BJ (cell line): ENCODE data around the gene PPP6R3. TPM values are rescaled to one million over a fixed set of nuclear protein-coding genes. Genes with fewer than 3 reads are reported as not detected.

Experiments
- CTCF ChIA-PET: fragments of 350-600 bp; formaldehyde crosslinking; extraction: SDS; loops from one replicate; lab custom pipeline; 2021; ENCODE audit warnings: antibody characterized with exemption, inconsistent platforms; lab: Yijun Ruan, JAX
- POLR2A ChIA-PET: fragments of 300-600 bp; sonication (Branson Sonifier 250); formaldehyde crosslinking; extraction: SDS; loops from one replicate; lab custom pipeline; 2021; ENCODE audit warnings: antibody characterized with exemption; lab: Charles Lee
- DNase-seq: peaks from one replicate; pipeline ENCODE4 v3.0.0-alpha.2; 2011; ENCODE audit warnings: low read depth
- H3K27me3 ChIP-seq: 2 replicates; pipeline ENCODE4 v1.6.0; 2011; ENCODE audit warnings: low read length; ENCODE audit not compliant: control insufficient read depth, insufficient read depth
- H3K36me3 ChIP-seq: 2 replicates; pipeline ENCODE4 v1.5.1; 2011; ENCODE audit warnings: low read length; ENCODE audit not compliant: control insufficient read depth, insufficient read depth
- H3K4me3 ChIP-seq: 2 replicates; pipeline ENCODE4 v1.5.1; 2011; ENCODE audit warnings: low read depth, mild to moderate bottlenecking, control low read depth, low read length
- polyA plus RNA-seq: library from polyadenylated mRNA; depleted of rRNA; stranded (reverse); fragments of >200 nt; gene quantifications from 2 replicates; pipeline ENCODE4 v1.2.3, GENCODE V29; 2011
- TF ChIP-seq, protein P1 (sequence below): IDR thresholded peaks from 2 replicates; pipeline ENCODE4 v1.5.1; 2011; ENCODE audit warnings: low read depth, mild to moderate bottlenecking, control low read depth, inconsistent platforms, low read length, moderate library complexity; ENCODE audit not compliant: insufficient read depth

PPP6R3 gene
- polyA plus RNA-seq, 1 experiment: 31.6 TPM

GRCh38 chr11:68581901-68582300, 121.3 kb downstream of the PPP6R3 start:
- no peak for DNase-seq
- Histone ChIP-seq H3K4me3 (no peak overlapping the region), H3K27me3 (no peaks in the 10 kb centered on the region), H3K36me3 (peaks cover 10% of the 10 kb centered on the region)
- CTCF ChIA-PET: no interaction called here
- TF ChIP-seq, protein P1, sequence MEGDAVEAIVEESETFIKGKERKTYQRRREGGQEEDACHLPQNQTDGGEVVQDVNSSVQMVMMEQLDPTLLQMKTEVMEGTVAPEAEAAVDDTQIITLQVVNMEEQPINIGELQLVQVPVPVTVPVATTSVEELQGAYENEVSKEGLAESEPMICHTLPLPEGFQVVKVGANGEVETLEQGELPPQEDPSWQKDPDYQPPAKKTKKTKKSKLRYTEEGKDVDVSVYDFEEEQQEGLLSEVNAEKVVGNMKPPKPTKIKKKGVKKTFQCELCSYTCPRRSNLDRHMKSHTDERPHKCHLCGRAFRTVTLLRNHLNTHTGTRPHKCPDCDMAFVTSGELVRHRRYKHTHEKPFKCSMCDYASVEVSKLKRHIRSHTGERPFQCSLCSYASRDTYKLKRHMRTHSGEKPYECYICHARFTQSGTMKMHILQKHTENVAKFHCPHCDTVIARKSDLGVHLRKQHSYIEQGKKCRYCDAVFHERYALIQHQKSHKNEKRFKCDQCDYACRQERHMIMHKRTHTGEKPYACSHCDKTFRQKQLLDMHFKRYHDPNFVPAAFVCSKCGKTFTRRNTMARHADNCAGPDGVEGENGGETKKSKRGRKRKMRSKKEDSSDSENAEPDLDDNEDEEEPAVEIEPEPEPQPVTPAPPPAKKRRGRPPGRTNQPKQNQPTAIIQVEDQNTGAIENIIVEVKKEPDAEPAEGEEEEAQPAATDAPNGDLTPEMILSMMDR: no peak
- POLR2A ChIA-PET: no interaction called here

DNA sequence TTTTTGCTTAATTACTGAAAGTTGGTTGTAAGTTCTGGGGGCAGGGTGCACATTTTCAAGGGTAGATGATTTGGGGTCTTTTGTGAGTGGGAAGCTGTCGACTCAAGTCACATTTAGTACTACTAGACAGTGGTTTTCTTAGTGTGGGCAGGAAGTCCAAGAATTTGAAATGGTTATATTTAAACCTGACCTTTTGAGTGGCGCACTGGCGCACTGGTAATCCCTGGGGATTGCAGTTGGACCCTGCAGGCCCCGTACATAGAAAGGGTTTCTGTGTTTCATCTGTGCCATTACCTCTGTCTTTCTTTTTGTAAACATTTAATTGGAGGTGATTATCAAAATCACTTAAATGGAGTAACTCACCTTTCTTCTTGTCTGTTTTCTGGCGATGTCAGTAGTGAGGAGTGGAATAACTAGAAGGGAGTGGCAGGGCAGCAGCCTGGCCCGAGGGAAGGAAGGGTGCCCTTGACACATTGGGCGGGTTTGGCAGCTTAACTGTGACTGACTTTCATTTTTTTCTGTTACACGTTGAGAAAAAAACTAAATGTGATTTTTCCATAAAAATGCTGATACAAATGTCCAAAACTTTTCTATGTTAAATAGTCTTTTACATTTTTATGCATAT, 122.0 kb downstream of the PPP6R3 start:
- no peaks in the 10 kb centered on the region for H3K27me3 ChIP-seq
- ChIA-PET POLR2A (no interaction called here), CTCF (interaction anchor here (0.6 kb wide), 1 partner anchor 14 kb away, joined by 5 read pairs; no protein-coding TSS in a partner anchor)
- H3K4me3 ChIP-seq: no peak overlapping the region
- TF ChIP-seq, protein P1: no peak
- peaks cover 10% of the 10 kb centered on the region for H3K36me3 ChIP-seq
- no peak for DNase-seq

DNA sequence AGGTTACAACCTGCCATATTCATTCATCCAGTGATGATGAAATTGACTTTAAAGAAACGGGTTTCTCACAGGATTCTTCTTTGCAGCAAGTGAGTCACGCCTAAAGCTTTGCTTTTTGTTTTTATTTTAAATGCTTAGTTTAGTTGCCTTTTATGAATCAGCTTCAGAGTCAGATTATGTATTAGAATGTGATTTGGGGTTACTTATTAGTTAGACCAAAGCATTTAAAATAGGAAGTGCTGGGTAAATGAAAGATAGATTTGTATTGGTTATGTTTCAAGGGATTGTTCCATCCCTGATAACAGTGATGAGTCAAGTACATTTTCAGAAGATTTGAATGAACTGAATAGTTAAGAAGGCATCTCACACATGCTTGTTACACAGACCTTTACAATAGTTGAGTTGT, 122.5 kb downstream of the PPP6R3 start:
- ChIA-PET POLR2A (no interaction called here), CTCF (interaction anchor here (1.0 to 3.8 kb wide), 5 partner anchors 8 to 215 kb away, joined by 3 to 23 read pairs (median 9); no protein-coding TSS in a partner anchor)
- TF ChIP-seq, protein P1: no peak
- Histone ChIP-seq H3K36me3 (peaks cover 10% of the 10 kb centered on the region), H3K27me3 (no peaks in the 10 kb centered on the region), H3K4me3 (no peak overlapping the region)
- no peak for DNase-seq

- H3K36me3 ChIP-seq: peaks cover 10% of the 10 kb centered on the region
- POLR2A ChIA-PET: no interaction called here
Observed at GRCh38 chr11:68584097-68584496, 123.5 kb downstream of the PPP6R3 start.

GRCh38 chr11:68584991-68585524, 124.5 kb downstream of the PPP6R3 start:
- no peak for DNase-seq
- CTCF ChIA-PET: interaction anchor here (0.5 to 3.8 kb wide), 7 partner anchors 10 to 1130 kb away, joined by 3 to 23 read pairs (median 6); no protein-coding TSS in a partner anchor
- Histone ChIP-seq H3K4me3 (no peak overlapping the region), H3K27me3 (no peaks in the 10 kb centered on the region), H3K36me3 (peaks cover 13% of the 10 kb centered on the region)
- TF ChIP-seq, protein P1: no peak
- POLR2A ChIA-PET: no interaction called here

More at GRCh38 chr11:68584097-68584496, 123.5 kb downstream of the PPP6R3 start:
- CTCF ChIA-PET: interaction anchor here (1.3 to 3.8 kb wide), 8 partner anchors 9 to 306 kb away, joined by 3 to 23 read pairs (median 6); no protein-coding TSS in a partner anchor
- no peak for DNase-seq
- H3K4me3 ChIP-seq: no peak overlapping the region
- TF ChIP-seq, protein P1: peak; percentile 55
- no peaks in the 10 kb centered on the region for H3K27me3 ChIP-seq
